Nephron progenitor cell (in vitro differentiated cells): Measurements from ENCODE around the gene CHST4.
"Not testable (repeated sequence)": the region's sequence is repeated elsewhere in the genome, so short reads cannot be mapped to it uniquely, and the experiment has no call there.

Source experiments
- DNase-seq: peaks from one replicate; pipeline ENCODE4 v3.0.0; 2021
- H3K27ac Mint-ChIP-seq: 2 replicates; pipeline ENCODE4 v1.8.0; 2021; ENCODE audit warnings: mild to moderate bottlenecking, moderate library complexity, mixed read lengths
- H3K27me3 Mint-ChIP-seq: 2 replicates; pipeline ENCODE4 v1.8.0; 2021; ENCODE audit warnings: mild to moderate bottlenecking, low read depth, mixed read lengths; ENCODE audit not compliant: poor library complexity
- H3K36me3 Mint-ChIP-seq: 2 replicates; pipeline ENCODE4 v1.8.0; 2021; ENCODE audit warnings: low read depth, mixed read lengths
- H3K4me1 Mint-ChIP-seq: 2 replicates; pipeline ENCODE4 v1.8.0; 2021; ENCODE audit warnings: mixed read lengths
- H3K4me3 Mint-ChIP-seq: 2 replicates; pipeline ENCODE4 v1.8.0; 2021; ENCODE audit warnings: mild to moderate bottlenecking, moderate library complexity, mixed read lengths
- H3K9me3 Mint-ChIP-seq: 2 replicates; pipeline ENCODE4 v1.8.0; 2021; ENCODE audit warnings: mild to moderate bottlenecking, moderate library complexity, mixed read lengths
- CTCF ChIP-seq: fragments of 200-600 bp; sonication (generic); IDR thresholded peaks from 2 replicates; pipeline ENCODE4 v1.5.0; 2021; ENCODE audit warnings: antibody characterized with exemption

Gene CHST4

GRCh38 chr16:71498031-71498430 lies 28.2 kb upstream of the CHST4 start:
- Mint-ChIP-seq H3K9me3 (no peaks in the 10 kb centered on the region), H3K36me3 (no peaks in the 10 kb centered on the region), H3K27me3 (peaks cover 39% of the 10 kb centered on the region), H3K4me3 (no peak overlapping the region), H3K27ac (no peak overlapping the region), H3K4me1 (no peaks in the 10 kb centered on the region)
- no peak for DNase-seq
- TF ChIP-seq CTCF = no peak

- peaks cover 30% of the 10 kb centered on the region for H3K27me3 Mint-ChIP-seq
- no peak overlapping the region for H3K27ac Mint-ChIP-seq
- peak; percentile 72 for TF ChIP-seq CTCF
- H3K36me3 Mint-ChIP-seq = no peaks in the 10 kb centered on the region
- DNase-seq = peak; percentile 53
- H3K9me3 Mint-ChIP-seq = no peaks in the 10 kb centered on the region
- no peaks in the 10 kb centered on the region for H3K4me1 Mint-ChIP-seq
- H3K4me3 Mint-ChIP-seq = no peak overlapping the region
Observed at GRCh38 chr16:71499775-71500364, 26.4 kb upstream of the CHST4 start.

GRCh38 chr16:71500964-71501363 lies 25.3 kb upstream of the CHST4 start:
- no peaks in the 10 kb centered on the region for H3K4me1 Mint-ChIP-seq
- no peak for DNase-seq
- TF ChIP-seq CTCF = no peak
- peaks cover 26% of the 10 kb centered on the region for H3K27me3 Mint-ChIP-seq
- H3K4me3 Mint-ChIP-seq = no peak overlapping the region
- H3K9me3 Mint-ChIP-seq = no peaks in the 10 kb centered on the region
- no peaks in the 10 kb centered on the region for H3K36me3 Mint-ChIP-seq
- H3K27ac Mint-ChIP-seq = no peak overlapping the region

GRCh38 chr16:71501547-71501946 lies 24.7 kb upstream of the CHST4 start:
- no peak for DNase-seq
- H3K9me3 Mint-ChIP-seq = no peaks in the 10 kb centered on the region
- peaks cover 24% of the 10 kb centered on the region for H3K27me3 Mint-ChIP-seq
- H3K36me3 Mint-ChIP-seq = no peaks in the 10 kb centered on the region
- H3K27ac Mint-ChIP-seq = no peak overlapping the region
- TF ChIP-seq CTCF = no peak
- H3K4me1 Mint-ChIP-seq = no peaks in the 10 kb centered on the region
- H3K4me3 Mint-ChIP-seq = no peak overlapping the region

GRCh38 chr16:71504051-71504450 lies 22.2 kb upstream of the CHST4 start:
- H3K27ac Mint-ChIP-seq, H3K4me1 Mint-ChIP-seq, H3K36me3 Mint-ChIP-seq, DNase-seq, H3K4me3 Mint-ChIP-seq, H3K9me3 Mint-ChIP-seq: not testable (repeated sequence)
- peaks cover 32% of the 10 kb centered on the region for H3K27me3 Mint-ChIP-seq

GRCh38 chr16:71504901-71505300 lies 21.3 kb upstream of the CHST4 start:
- Mint-ChIP-seq H3K27me3 (peaks cover 33% of the 10 kb centered on the region), H3K4me3 (no peak overlapping the region), H3K4me1 (no peaks in the 10 kb centered on the region), H3K9me3 (no peaks in the 10 kb centered on the region), H3K36me3 (no peaks in the 10 kb centered on the region), H3K27ac (no peak overlapping the region)
- DNase-seq = no peak
- TF ChIP-seq CTCF = no peak
